CD4-positive, alpha-beta T cell (primary cell): Measurements from ENCODE around the gene SRSF2. TPM values are rescaled to one million over a fixed set of nuclear protein-coding genes. Genes with fewer than 3 reads are reported as not detected.
"Not testable (repeated sequence)": the region's sequence is repeated elsewhere in the genome, so short reads cannot be mapped to it uniquely, and the experiment has no call there.

Experiments
- ATAC-seq: fragments of 200-7000 bp; cut with Tn5 transposase; one replicate; pipeline ENCODE4 v1.10.0; 2022; ENCODE audit warnings: mild to moderate bottlenecking; ENCODE audit not compliant: poor library complexity
- CTCF ChIA-PET: fragments of 350-600 bp; sonication (Branson Sonifier 250); formaldehyde crosslinking; loops from one replicate; lab custom pipeline; 2021; ENCODE audit warnings: antibody characterized with exemption, inconsistent platforms; lab: Charles Lee
- POLR2A ChIA-PET: fragments of 350-600 bp; sonication (Branson Sonifier 250); formaldehyde crosslinking; loops from one replicate; lab custom pipeline; 2021; ENCODE audit warnings: antibody characterized with exemption, inconsistent platforms; lab: Charles Lee
- DNase-seq, 14 experiments: peaks; one replicate each; pipeline ENCODE4 v3.0.0-alpha.2; 2013 to 2020; ENCODE audit warnings: mixed read lengths in 2 of 14
- H3K27ac ChIP-seq, 2 donors: one replicate each; pipeline versions ENCODE4 v1.5.1 to v1.7.0; 2013; ENCODE audit warnings: low read length in 2 of 2, low read depth in 1 of 2, mild to moderate bottlenecking in 1 of 2
- H3K27me3 ChIP-seq, 2 experiments: 1 replicate in 1 of 2; 2 replicates in 1 of 2; pipeline versions ENCODE4 v1.6.1 to v1.7.0; 2013; ENCODE audit warnings: low read length in 2 of 2, control low read depth in 1 of 2, mild to moderate bottlenecking in 1 of 2, moderate library complexity in 1 of 2; ENCODE audit not compliant: insufficient read depth in 2 of 2, control insufficient read depth in 1 of 2
- H3K36me3 ChIP-seq: one replicate; pipeline ENCODE4 v1.6.1; 2013; ENCODE audit warnings: low read length, control low read depth; ENCODE audit not compliant: insufficient read depth
- H3K4me1 ChIP-seq: one replicate; pipeline ENCODE4 v1.6.1; 2013; ENCODE audit warnings: low read length, control low read depth; ENCODE audit not compliant: insufficient read depth
- H3K4me3 ChIP-seq: one replicate; pipeline ENCODE4 v1.5.1; 2013; ENCODE audit warnings: mild to moderate bottlenecking, low read length, moderate library complexity
- H3K9me3 ChIP-seq, 2 experiments: 1 replicate in 1 of 2; 2 replicates in 1 of 2; pipeline versions ENCODE4 v1.6.1 to v1.7.0; 2013; ENCODE audit warnings: low read length in 2 of 2, mild to moderate bottlenecking in 2 of 2, control low read depth in 1 of 2, moderate library complexity in 1 of 2; ENCODE audit not compliant: control insufficient read depth in 1 of 2, insufficient read depth in 1 of 2
- H3K27ac Mint-ChIP-seq: one replicate; pipeline ENCODE4 v1.8.0; 2020; ENCODE audit warnings: mixed read lengths
- H3K27me3 Mint-ChIP-seq: one replicate; pipeline ENCODE4 v1.8.0; 2021; ENCODE audit warnings: mixed read lengths
- H3K36me3 Mint-ChIP-seq: one replicate; pipeline ENCODE4 v1.8.0; 2021; ENCODE audit warnings: low read depth, mixed read lengths
- H3K4me1 Mint-ChIP-seq: one replicate; pipeline ENCODE4 v1.8.0; 2021; ENCODE audit warnings: low read depth, mixed read lengths
- H3K4me3 Mint-ChIP-seq: one replicate; pipeline ENCODE4 v1.8.0; 2020; ENCODE audit warnings: mild to moderate bottlenecking, mixed read lengths
- H3K9me3 Mint-ChIP-seq: one replicate; pipeline ENCODE4 v1.8.0; 2020; ENCODE audit warnings: mixed read lengths
- CTCF ChIP-seq: fragments of 200-600 bp; IDR thresholded peaks from one replicate; pipeline ENCODE4 v1.8.0; 2022; ENCODE audit warnings: antibody characterized with exemption, mild to moderate bottlenecking
- intact Hi-C, 2 experiments: fragments of 100-400 bp; cut with DNase I in 1 of 2; cut with micrococcal nuclease in 1 of 2; formaldehyde crosslinking; loops; one replicate each; pipeline versions ENCODE4 v1.15.1 to v1.9.0; 2023 to 2025; cut with DNase I, micrococcal nuclease
- total RNA-seq, 174 experiments: library from RNA in 2 of 174; stranded (reverse) in 2 of 174; gene quantifications; one replicate each; pipeline ENCODE4 v1.2.3 and lab custom pipeline; 2021 to 2026

The SRSF2 gene
- total RNA-seq, 2 experiments from 2014 or later: 448 to 460 TPM

- H3K27ac Mint-ChIP-seq: no peak overlapping the region
These were observed 7.6 kb upstream of the SRSF2 start for GRCh38 chr17:76744747-76745146.

GRCh38 chr17:76742958-76743357 lies 5.8 kb upstream of the SRSF2 start:
- Mint-ChIP-seq H3K9me3 (no peaks in the 10 kb centered on the region), H3K4me1 (peaks cover 23% of the 10 kb centered on the region), H3K27me3 (no peaks in the 10 kb centered on the region), H3K36me3 (peaks cover 63% of the 10 kb centered on the region), H3K4me3 (no peak overlapping the region), H3K27ac (no peak overlapping the region)
- H3K36me3 ChIP-seq: peaks cover 49% of the 10 kb centered on the region
- POLR2A ChIA-PET: interaction anchor here (1.6 kb wide), 1 partner anchor 16 kb away, joined by 6 read pairs; the partner anchor contains the start of genes JMJD6 and METTL23
- ATAC-seq: no peak
- no peaks in the 10 kb centered on the region for H3K9me3 ChIP-seq
- H3K27me3 ChIP-seq: no peaks in the 10 kb centered on the region
- peaks cover 13% of the 10 kb centered on the region for H3K4me1 ChIP-seq
- intact Hi-C loops: no loop called here
- no peak overlapping the region for H3K27ac ChIP-seq
- CTCF ChIA-PET: interaction anchor here (0.5 to 0.8 kb wide), 4 partner anchors 15 to 775 kb away, joined by 3 to 5 read pairs (median 4); no protein-coding TSS in a partner anchor
- no peak for TF ChIP-seq CTCF
- no peak overlapping the region for H3K4me3 ChIP-seq
- DNase-seq: no peak

More at GRCh38 chr17:76744747-76745146, 7.6 kb upstream of the SRSF2 start:
- H3K36me3 Mint-ChIP-seq: peaks cover 68% of the 10 kb centered on the region
- H3K4me1 Mint-ChIP-seq: peaks cover 10% of the 10 kb centered on the region
- ATAC-seq (no peak), DNase-seq (no peak)
- no peak for TF ChIP-seq CTCF
- no peaks in the 10 kb centered on the region for H3K27me3 Mint-ChIP-seq
- Histone ChIP-seq H3K27ac (no peak overlapping the region), H3K36me3 (peaks cover 56% of the 10 kb centered on the region), H3K4me3 (no peak overlapping the region), H3K9me3 (no peaks in the 10 kb centered on the region), H3K4me1 (peaks cover under 1% of the 10 kb centered on the region), H3K27me3 (no peaks in the 10 kb centered on the region)
- CTCF ChIA-PET: interaction anchor here (0.7 kb wide), 1 partner anchor 28 kb away, joined by 3 read pairs; no protein-coding TSS in a partner anchor
- POLR2A ChIA-PET: interaction anchor here (1.0 kb wide), 1 partner anchor 9 kb away, joined by 3 read pairs; no protein-coding TSS in a partner anchor
- H3K9me3 Mint-ChIP-seq: no peaks in the 10 kb centered on the region
- no peak overlapping the region for H3K4me3 Mint-ChIP-seq
- intact Hi-C loops: no loop called here

- intact Hi-C loops: no loop called here
- peaks cover 42% of the 10 kb centered on the region for H3K36me3 ChIP-seq
These were observed 3.4 kb upstream of the SRSF2 start for GRCh38 chr17:76740329-76741118.

GRCh38 chr17:76739568-76740115 lies 2.5 kb upstream of the SRSF2 start:
- H3K27ac ChIP-seq: not testable (repeated sequence)
- intact Hi-C loops: loop anchor here (2.0 to 10.0 kb wide), 4 partner anchors 13 to 955 kb away; partner anchors contain the start of genes UBE2O (in 1 of the 2) and UNK (in 1 of the 2)

More at GRCh38 chr17:76740329-76741118, 3.4 kb upstream of the SRSF2 start:
- ATAC-seq (no peak), DNase-seq (no peak)
- Histone ChIP-seq H3K4me1 (peaks cover 13% of the 10 kb centered on the region), H3K4me3 (no peak overlapping the region), H3K27me3 (no peaks in the 10 kb centered on the region), H3K9me3 (no peaks in the 10 kb centered on the region), H3K27ac (no peak overlapping the region)
- Mint-ChIP-seq H3K4me3 (peak overlapping the region; percentile 45), H3K9me3 (no peaks in the 10 kb centered on the region), H3K4me1 (peaks cover 28% of the 10 kb centered on the region), H3K27ac (no peak overlapping the region), H3K36me3 (peaks cover 67% of the 10 kb centered on the region), H3K27me3 (no peaks in the 10 kb centered on the region)
- TF ChIP-seq CTCF: no peak
- ChIA-PET POLR2A (interaction anchor here (6.7 kb wide), 1 partner anchor 14 kb away, joined by 165 read pairs; the partner anchor contains the start of genes JMJD6 and METTL23), CTCF (no interaction called here)

More at GRCh38 chr17:76739568-76740115, 2.5 kb upstream of the SRSF2 start:
- POLR2A ChIA-PET: interaction anchor here (0.6 to 7.9 kb wide), 4 partner anchors 13 to 40 kb away, joined by 3 to 165 read pairs (median 70); partner anchors contain the start of genes JMJD6, METTL23 and MXRA7
- H3K4me3 ChIP-seq, H3K27ac Mint-ChIP-seq, H3K9me3 ChIP-seq, ATAC-seq, H3K9me3 Mint-ChIP-seq, DNase-seq, H3K27me3 Mint-ChIP-seq, H3K27me3 ChIP-seq: not testable (repeated sequence)
- H3K4me3 Mint-ChIP-seq: peak overlapping the region; percentile 42
- Histone ChIP-seq H3K4me1 (peaks cover 17% of the 10 kb centered on the region), H3K36me3 (peaks cover 42% of the 10 kb centered on the region)
- peaks cover 36% of the 10 kb centered on the region for H3K4me1 Mint-ChIP-seq
- CTCF ChIA-PET: interaction anchor here (1.0 to 3.5 kb wide), 4 partner anchors 12 to 26 kb away, joined by 3 to 15 read pairs (median 6); partner anchors contain the start of genes JMJD6 and METTL23
- peaks cover 67% of the 10 kb centered on the region for H3K36me3 Mint-ChIP-seq
